SK-N-MC (cell line): Measurements from ENCODE around the gene INHBB.
"Not testable (repeated sequence)": the region's sequence is repeated elsewhere in the genome, so short reads cannot be mapped to it uniquely, and the experiment has no call there.

ENCODE experiments used
- DNase-seq: peaks from one replicate; pipeline ENCODE4 v3.0.0-alpha.2; 2011; ENCODE audit warnings: low read depth, low spot score
- H3K27ac ChIP-seq: fragments of 200-600 bp; sonication (generic); 2 replicates; pipeline ENCODE4 v1.5.1; 2016; ENCODE audit warnings: mixed run types
- H3K36me3 ChIP-seq: fragments of 200-600 bp; sonication (generic); 2 replicates; pipeline ENCODE4 v1.6.1; 2017; ENCODE audit warnings: antibody characterized with exemption, low read length, mixed read lengths; ENCODE audit not compliant: insufficient read depth
- H3K4me3 ChIP-seq: fragments of 200-600 bp; sonication (generic); 2 replicates; pipeline ENCODE4 v1.5.1; 2016
- H3K9ac ChIP-seq: fragments of 200-600 bp; sonication (generic); 2 replicates; pipeline ENCODE4 v1.8.0; 2017; ENCODE audit warnings: mixed run types, mixed read lengths; ENCODE audit not compliant: insufficient read length
- H3K9me3 ChIP-seq: fragments of 200-600 bp; sonication (generic); 2 replicates; pipeline ENCODE4 v1.6.1; 2017; ENCODE audit warnings: low read depth, mild to moderate bottlenecking, antibody characterized with exemption, low read length, moderate library complexity, mixed read lengths
- EZH2 ChIP-seq: fragments of 200-600 bp; sonication (generic); IDR thresholded peaks from one replicate; pipeline ENCODE4 v1.6.1; 2017; ENCODE audit warnings: antibody characterized with exemption
- FOXP2 ChIP-seq: optimal IDR thresholded peaks from 2 replicates; pipeline ENCODE3; 2011; ENCODE audit warnings: mild to moderate bottlenecking, moderate library complexity; ENCODE audit not compliant: insufficient read depth; ENCODE audit errors: extremely low read length, control extremely low read depth
- POLR2AphosphoS5 ChIP-seq: IDR thresholded peaks from 2 replicates; pipeline ENCODE4 v1.6.1; 2012; ENCODE audit warnings: mild to moderate bottlenecking, low read depth, low read length, borderline replicate concordance

INHBB gene

GRCh38 chr2:120383631-120384340, 37.9 kb downstream of the INHBB start:
- H3K9me3 ChIP-seq: no peaks in the 10 kb centered on the region
- DNase-seq: no peak
- TF ChIP-seq EZH2 (no peak), FOXP2 (no peak), POLR2AphosphoS5 (no peak)
- H3K36me3 ChIP-seq: no peaks in the 10 kb centered on the region
- H3K9ac ChIP-seq: no peak overlapping the region
- H3K27ac ChIP-seq: no peak overlapping the region
- no peak overlapping the region for H3K4me3 ChIP-seq

GRCh38 chr2:120384486-120385354, 38.8 kb downstream of the INHBB start:
- Histone ChIP-seq H3K4me3 (no peak overlapping the region), H3K27ac (no peak overlapping the region), H3K9me3 (no peaks in the 10 kb centered on the region), H3K9ac (no peak overlapping the region), H3K36me3 (no peaks in the 10 kb centered on the region)
- DNase-seq: no peak
- TF ChIP-seq FOXP2 (no peak), EZH2 (no peak), POLR2AphosphoS5 (no peak)

GRCh38 chr2:120385355-120386127, 39.6 kb downstream of the INHBB start:
- Histone ChIP-seq H3K4me3 (no peak overlapping the region), H3K27ac (no peak overlapping the region), H3K9ac (no peak overlapping the region), H3K9me3 (no peaks in the 10 kb centered on the region), H3K36me3 (no peaks in the 10 kb centered on the region)
- DNase-seq: no peak
- TF ChIP-seq FOXP2 (no peak), POLR2AphosphoS5 (no peak), EZH2 (no peak)

- Histone ChIP-seq H3K9ac (no peak overlapping the region), H3K36me3 (no peaks in the 10 kb centered on the region), H3K4me3 (no peak overlapping the region), H3K27ac (no peak overlapping the region), H3K9me3 (no peaks in the 10 kb centered on the region)
- DNase-seq: no peak
- TF ChIP-seq EZH2 (no peak), FOXP2 (no peak)
Observed at GRCh38 chr2:120388222-120389035, 42.5 kb downstream of the INHBB start.

- no peak for DNase-seq
- Histone ChIP-seq H3K27ac (no peak overlapping the region), H3K4me3 (no peak overlapping the region), H3K9me3 (no peaks in the 10 kb centered on the region), H3K9ac (no peak overlapping the region), H3K36me3 (no peaks in the 10 kb centered on the region)
- no peak for TF ChIP-seq FOXP2
- TF ChIP-seq EZH2: no peak
- TF ChIP-seq POLR2AphosphoS5: no peak
Observed at GRCh38 chr2:120389036-120389391, 43.1 kb downstream of the INHBB start.

- no peak for TF ChIP-seq FOXP2
- TF ChIP-seq EZH2: no peak
- no peak for TF ChIP-seq POLR2AphosphoS5
- H3K36me3 ChIP-seq: no peaks in the 10 kb centered on the region
- H3K4me3 ChIP-seq: no peak overlapping the region
- no peak overlapping the region for H3K27ac ChIP-seq
- H3K9me3 ChIP-seq: no peaks in the 10 kb centered on the region
- no peak for DNase-seq
- H3K9ac ChIP-seq: no peak overlapping the region
Observed at GRCh38 chr2:120390381-120391055, 44.6 kb downstream of the INHBB start.

GRCh38 chr2:120391382-120391781, 45.4 kb downstream of the INHBB start:
- H3K9ac ChIP-seq, H3K4me3 ChIP-seq, H3K36me3 ChIP-seq, H3K27ac ChIP-seq, H3K9me3 ChIP-seq, DNase-seq: not testable (repeated sequence)
